Muscle layer of colon (tissue), 2 donors: ENCODE data around the gene TLR8.

Experiments
- H3K27ac ChIP-seq: one replicate; pipeline ENCODE4 v1.7.0; 2013; ENCODE audit warnings: low read depth, mild to moderate bottlenecking, low read length, moderate library complexity
- H3K27me3 ChIP-seq, 2 donors: one replicate each; pipeline ENCODE4 v1.7.0; 2013; ENCODE audit warnings: low read length in 2 of 2, mild to moderate bottlenecking in 2 of 2; ENCODE audit not compliant: insufficient read depth in 2 of 2, control insufficient read depth in 1 of 2
- H3K36me3 ChIP-seq: one replicate; pipeline ENCODE4 v1.7.0; 2013; ENCODE audit warnings: mild to moderate bottlenecking, low read length; ENCODE audit not compliant: insufficient read depth
- H3K4me1 ChIP-seq: one replicate; pipeline ENCODE4 v1.7.0; 2013; ENCODE audit warnings: mild to moderate bottlenecking, low read length; ENCODE audit not compliant: insufficient read depth
- H3K4me3 ChIP-seq, 2 donors: one replicate each; pipeline ENCODE4 v1.7.0; 2013; ENCODE audit warnings: low read length in 2 of 2, low read depth in 1 of 2, mild to moderate bottlenecking in 1 of 2, moderate library complexity in 1 of 2
- H3K9ac ChIP-seq: one replicate; pipeline ENCODE4 v1.7.0; 2013; ENCODE audit warnings: low read length
- H3K9me3 ChIP-seq: one replicate; pipeline ENCODE4 v1.7.0; 2013; ENCODE audit warnings: mild to moderate bottlenecking, low read length
- donor health status: abdominal sarcoma.
- donor health status: Adenocarcinoma of cecum.

Gene TLR8

GRCh38 chrX:12906046-12906761, at the start of gene TLR8:
Gene TLR8, plus strand, starts transcription at chrX:12906620. Its CDS starts 87 bp downstream, at chrX:12906707.
- H3K36me3 ChIP-seq: no peaks in the 10 kb centered on the region
- H3K27ac ChIP-seq: no peak within 1 kb of the TSS
- H3K27me3 ChIP-seq: peaks cover 0 to 6% of the 10 kb centered on the region in 2 donors

DNA sequence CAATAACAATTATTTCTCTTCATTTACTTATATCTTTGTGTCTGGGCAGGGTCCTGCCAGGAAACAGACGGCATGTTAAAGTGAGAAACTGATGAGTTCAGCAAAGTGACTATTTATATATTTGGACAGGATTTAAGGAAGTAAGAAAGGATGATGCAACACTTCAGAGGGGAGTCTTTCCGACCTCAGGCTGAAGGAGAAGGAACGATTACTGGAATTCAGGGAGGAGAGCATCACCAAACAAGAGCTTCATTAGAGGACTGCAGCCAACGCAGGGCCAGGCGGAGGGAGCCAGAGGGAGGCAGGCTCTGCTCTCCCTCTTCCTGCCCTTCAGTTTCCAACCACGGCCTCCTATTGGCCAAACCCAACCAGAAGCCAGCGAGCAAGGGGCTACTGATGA, 41.1 kb upstream of the TLR8 start:
- H3K4me1 ChIP-seq: no peaks in the 10 kb centered on the region
- H3K27ac ChIP-seq: no peak overlapping the region
- H3K9ac ChIP-seq: no peak overlapping the region
- no peaks in the 10 kb centered on the region for H3K27me3 ChIP-seq
- H3K36me3 ChIP-seq: no peaks in the 10 kb centered on the region
- H3K4me3 ChIP-seq: no peak overlapping the region
- H3K9me3 ChIP-seq: no peaks in the 10 kb centered on the region

More at GRCh38 chrX:12906046-12906761, at the start of gene TLR8:
- no peak within 1 kb of the TSS for H3K4me3 ChIP-seq
- H3K4me1 ChIP-seq: no peaks in the 10 kb centered on the region
- H3K9ac ChIP-seq: no peak within 1 kb of the TSS
- no peaks in the 10 kb centered on the region for H3K9me3 ChIP-seq

DNA sequence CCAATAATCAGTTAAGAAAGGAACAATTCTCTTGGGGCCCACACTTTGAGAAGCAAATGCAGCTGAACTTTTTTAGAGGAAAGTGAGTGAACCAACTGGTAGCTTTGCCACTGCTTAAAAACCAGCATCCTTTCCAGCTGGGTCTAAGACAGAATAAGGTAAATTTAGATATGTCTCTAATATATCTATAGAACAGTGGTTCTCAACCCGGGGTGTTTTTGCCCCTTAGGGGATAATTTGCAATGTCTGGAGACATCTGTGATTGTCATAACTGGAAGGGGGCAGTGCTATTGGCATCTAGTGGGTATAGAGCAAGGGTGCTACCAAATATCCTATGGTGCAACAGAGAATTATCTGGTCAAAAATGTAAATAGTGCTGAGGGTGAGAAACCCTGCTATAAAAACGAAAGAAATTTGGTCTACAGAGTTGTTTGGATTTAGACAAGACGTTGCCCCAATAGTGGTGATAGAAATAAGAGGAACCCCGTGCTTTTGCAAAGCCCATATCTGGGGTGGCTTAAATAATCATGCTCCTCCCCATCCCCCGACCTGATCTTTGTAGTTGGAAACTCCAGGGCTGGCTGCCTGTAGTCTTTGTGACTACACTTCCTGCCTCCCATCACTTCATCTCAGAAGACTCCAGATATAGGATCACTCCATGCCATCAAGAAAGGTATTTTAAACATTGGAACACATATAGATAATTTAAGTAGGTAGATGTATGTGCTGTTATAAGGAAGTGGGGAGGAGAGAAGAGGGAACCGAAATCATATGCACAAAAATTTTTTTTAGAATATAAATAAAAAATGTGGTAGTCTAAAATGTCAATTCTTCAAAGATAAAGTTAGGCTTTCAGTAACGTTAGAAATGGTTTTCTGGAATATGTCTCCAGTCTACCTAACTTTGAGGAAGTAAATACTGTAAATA, 39.7 kb upstream of the TLR8 start, which contains the start of gene TLR7:
TLR7 (plus strand) TSS at position 622 of the 927 bp plus-strand sequence. CDS start 507 bp downstream, outside the sequence.
- Histone ChIP-seq H3K27me3 (no peaks in the 10 kb centered on the region), H3K27ac (no peak within 1 kb of the TSS), H3K9me3 (no peaks in the 10 kb centered on the region), H3K4me3 (no peak within 1 kb of the TSS), H3K9ac (no peak within 1 kb of the TSS), H3K4me1 (no peaks in the 10 kb centered on the region), H3K36me3 (no peaks in the 10 kb centered on the region)

DNA sequence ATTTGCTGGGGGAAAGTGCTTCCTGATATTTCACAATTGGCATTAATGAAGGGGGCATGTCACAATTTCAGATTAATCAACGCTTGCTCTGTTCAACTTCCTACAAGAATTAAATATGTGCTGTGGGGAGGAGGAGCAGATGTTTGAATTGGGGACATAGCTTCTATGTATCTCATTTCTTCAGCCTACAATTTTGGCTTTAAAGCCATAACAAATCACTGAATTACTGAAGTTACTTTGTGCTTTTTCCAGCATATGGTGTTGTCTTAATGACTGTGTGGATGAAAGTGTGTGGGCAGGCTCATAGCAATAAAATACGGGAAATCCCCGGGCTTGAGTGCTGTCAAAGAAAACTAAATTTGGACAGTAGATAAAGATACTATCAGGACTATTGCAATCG, 38.7 kb upstream of the TLR8 start:
- Histone ChIP-seq H3K27ac (no peak overlapping the region), H3K27me3 (no peaks in the 10 kb centered on the region), H3K36me3 (no peaks in the 10 kb centered on the region), H3K9me3 (no peaks in the 10 kb centered on the region), H3K4me1 (no peaks in the 10 kb centered on the region), H3K9ac (no peak overlapping the region), H3K4me3 (no peak overlapping the region)

DNA sequence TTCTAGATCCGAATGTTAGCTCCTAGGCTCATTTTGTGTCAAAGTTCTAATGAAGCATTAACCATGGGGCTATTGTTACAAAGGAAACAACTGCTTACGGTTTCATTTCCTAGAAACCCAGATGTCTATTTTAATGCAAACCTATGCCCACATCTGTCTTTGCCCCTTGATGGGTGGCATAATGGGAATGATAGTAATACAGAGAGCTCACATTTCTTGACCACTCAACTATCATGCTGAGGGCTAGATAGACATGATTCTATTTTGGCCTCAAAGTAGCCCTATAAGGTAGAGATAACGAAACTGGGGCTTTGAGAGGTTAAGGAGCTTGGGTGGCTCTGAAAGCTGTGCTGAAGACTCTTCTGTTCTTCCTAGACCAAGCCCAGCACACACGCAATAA, 37.7 kb upstream of the TLR8 start:
- H3K36me3 ChIP-seq: no peaks in the 10 kb centered on the region
- H3K4me1 ChIP-seq: no peaks in the 10 kb centered on the region
- no peaks in the 10 kb centered on the region for H3K9me3 ChIP-seq
- H3K27ac ChIP-seq: no peak overlapping the region
- no peaks in the 10 kb centered on the region for H3K27me3 ChIP-seq
- no peak overlapping the region for H3K9ac ChIP-seq
- no peak overlapping the region for H3K4me3 ChIP-seq

DNA sequence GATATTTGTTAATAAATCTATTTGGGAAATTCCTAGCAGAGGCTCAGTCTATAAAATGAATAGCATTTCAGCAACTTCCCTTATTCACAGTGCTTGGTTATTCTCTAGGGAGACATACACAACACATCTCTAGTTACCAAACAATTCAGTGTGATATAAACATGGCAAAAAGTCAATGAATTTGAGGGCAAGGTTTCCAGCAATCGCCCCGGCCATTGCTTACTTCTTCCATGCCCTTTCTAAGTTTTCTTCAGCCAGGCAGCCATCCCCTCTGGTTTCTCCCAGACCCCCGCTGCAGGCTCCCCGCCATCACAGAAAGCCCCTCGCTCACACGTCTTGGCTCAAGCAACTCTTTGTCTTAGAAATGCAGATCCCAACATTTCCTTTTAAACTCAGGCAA, 35.2 kb upstream of the TLR8 start:
- no peaks in the 10 kb centered on the region for H3K9me3 ChIP-seq
- no peak overlapping the region for H3K27ac ChIP-seq
- no peaks in the 10 kb centered on the region for H3K27me3 ChIP-seq
- no peak overlapping the region for H3K9ac ChIP-seq
- no peak overlapping the region for H3K4me3 ChIP-seq
- H3K4me1 ChIP-seq: no peaks in the 10 kb centered on the region
- H3K36me3 ChIP-seq: no peaks in the 10 kb centered on the region

- H3K27me3 ChIP-seq: no peaks in the 10 kb centered on the region
- H3K9me3 ChIP-seq: no peaks in the 10 kb centered on the region
- H3K4me1 ChIP-seq: no peaks in the 10 kb centered on the region
- H3K4me3 ChIP-seq: no peak overlapping the region
- no peak overlapping the region for H3K9ac ChIP-seq
- no peaks in the 10 kb centered on the region for H3K36me3 ChIP-seq
- no peak overlapping the region for H3K27ac ChIP-seq
Measured at GRCh38 chrX:12872741-12873140, 33.7 kb upstream of the TLR8 start.

DNA sequence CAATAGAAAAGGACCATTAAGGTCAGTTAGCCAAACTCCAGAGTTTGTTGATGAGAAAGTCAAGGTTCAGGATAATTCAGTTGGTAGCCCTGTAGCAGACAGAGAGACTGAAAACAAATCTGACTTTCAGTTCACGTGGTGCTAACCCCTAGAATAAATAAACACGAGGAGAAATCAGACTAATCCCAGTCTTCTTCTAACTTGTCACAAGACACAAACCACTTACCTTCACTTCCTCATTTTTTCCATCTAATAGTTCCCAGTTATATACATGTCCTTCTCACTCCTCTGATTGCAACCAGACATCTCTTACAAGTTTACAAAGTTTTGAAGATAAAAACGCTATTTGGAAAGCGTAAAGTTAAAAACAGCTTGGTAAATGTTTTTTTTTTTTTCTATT, 31.8 kb upstream of the TLR8 start:
- Histone ChIP-seq H3K36me3 (no peaks in the 10 kb centered on the region), H3K9ac (no peak overlapping the region), H3K4me3 (no peak overlapping the region), H3K9me3 (no peaks in the 10 kb centered on the region), H3K27ac (no peak overlapping the region), H3K27me3 (no peaks in the 10 kb centered on the region), H3K4me1 (no peaks in the 10 kb centered on the region)

- no peak overlapping the region for H3K27ac ChIP-seq
- no peaks in the 10 kb centered on the region for H3K36me3 ChIP-seq
- H3K27me3 ChIP-seq: peaks cover 0 to 4% of the 10 kb centered on the region in 2 donors
- no peaks in the 10 kb centered on the region for H3K4me1 ChIP-seq
- H3K9ac ChIP-seq: no peak overlapping the region
- no peak overlapping the region for H3K4me3 ChIP-seq
- no peaks in the 10 kb centered on the region for H3K9me3 ChIP-seq
Measured at GRCh38 chrX:12877386-12877785, 29.0 kb upstream of the TLR8 start.

DNA sequence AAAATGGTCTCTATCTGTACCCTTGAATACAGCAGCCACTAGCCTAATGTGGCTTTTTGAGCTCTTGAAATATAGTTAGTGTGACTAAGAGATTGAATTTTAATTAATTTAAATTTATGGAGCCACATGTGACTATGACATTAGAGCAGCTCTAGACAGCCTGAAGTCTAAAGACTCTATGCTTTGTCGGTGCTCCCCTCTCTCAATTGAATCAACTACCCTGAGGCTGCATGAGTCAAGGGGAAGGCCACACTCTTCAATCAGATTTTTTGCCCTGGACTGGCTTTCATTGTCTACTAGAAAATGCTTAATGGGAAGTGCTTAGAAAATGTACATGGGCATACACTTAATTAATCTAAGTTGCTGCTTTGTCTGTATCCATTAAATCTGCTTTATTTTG, 27.9 kb upstream of the TLR8 start:
- Histone ChIP-seq H3K27me3 (peaks cover 0 to 4% of the 10 kb centered on the region in 2 donors), H3K36me3 (no peaks in the 10 kb centered on the region), H3K4me3 (no peak overlapping the region), H3K27ac (no peak overlapping the region), H3K4me1 (no peaks in the 10 kb centered on the region), H3K9ac (no peak overlapping the region), H3K9me3 (no peaks in the 10 kb centered on the region)

DNA sequence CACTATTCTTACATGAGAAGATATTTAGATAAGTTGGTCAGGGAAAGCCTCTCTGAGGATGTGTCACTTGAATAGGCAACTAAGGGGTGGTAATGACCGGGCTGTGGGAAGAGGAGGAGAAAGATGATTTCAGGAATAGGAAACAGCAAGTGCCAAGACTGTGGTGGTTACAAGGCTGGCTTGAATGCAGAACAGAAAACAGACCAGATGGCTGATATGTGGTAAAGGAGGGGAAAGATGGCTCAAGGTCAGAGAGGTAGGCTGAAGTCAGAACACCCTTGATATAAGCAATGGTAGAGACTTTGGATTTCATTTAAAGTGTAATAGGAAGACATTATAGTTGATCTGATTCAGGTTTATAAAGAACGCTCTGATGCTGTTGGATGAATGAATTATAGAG, 24.5 kb upstream of the TLR8 start:
- H3K27ac ChIP-seq: no peak overlapping the region
- no peaks in the 10 kb centered on the region for H3K9me3 ChIP-seq
- no peak overlapping the region for H3K4me3 ChIP-seq
- H3K27me3 ChIP-seq: peaks cover 0 to 4% of the 10 kb centered on the region in 2 donors
- no peaks in the 10 kb centered on the region for H3K4me1 ChIP-seq
- no peak overlapping the region for H3K9ac ChIP-seq
- H3K36me3 ChIP-seq: no peaks in the 10 kb centered on the region
